HG02678 (cell line): ENCODE measurements around the gene GFPT2.

Source experiments
- ATAC-seq: cut with Tn5 transposase; IDR thresholded peaks from one replicate; pipeline ENCODE4 v1.9.1; 2021; ENCODE audit warnings: mild to moderate bottlenecking, moderate library complexity; ENCODE audit not compliant: unreplicated experiment

GFPT2 gene

DNA sequence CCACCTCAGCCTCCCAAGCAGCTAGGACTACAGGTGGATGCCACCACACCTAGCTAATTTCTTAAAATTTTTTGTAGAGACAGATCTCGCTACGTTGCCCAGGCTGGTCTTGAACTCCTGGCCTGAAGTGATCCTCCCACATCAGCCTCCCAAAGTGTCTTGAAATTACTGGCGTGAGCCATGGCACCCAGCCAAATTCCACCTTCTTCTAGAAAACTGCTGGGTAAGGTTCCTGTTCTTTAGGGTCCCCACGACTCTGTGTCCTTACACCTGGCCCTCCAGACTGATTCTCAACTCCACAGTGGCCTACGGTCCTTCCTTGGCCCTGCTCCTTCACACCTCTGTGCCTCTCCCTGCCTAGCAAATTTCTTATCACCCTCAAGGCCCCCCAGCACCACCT lies 63.2 kb downstream of the GFPT2 start:
- no peak for ATAC-seq

GRCh38 chr5:180289433-180289832 lies 63.7 kb downstream of the GFPT2 start:
- no peak for ATAC-seq

GRCh38 chr5:180287868-180288267 lies 65.3 kb downstream of the GFPT2 start:
- ATAC-seq, result no peak

DNA sequence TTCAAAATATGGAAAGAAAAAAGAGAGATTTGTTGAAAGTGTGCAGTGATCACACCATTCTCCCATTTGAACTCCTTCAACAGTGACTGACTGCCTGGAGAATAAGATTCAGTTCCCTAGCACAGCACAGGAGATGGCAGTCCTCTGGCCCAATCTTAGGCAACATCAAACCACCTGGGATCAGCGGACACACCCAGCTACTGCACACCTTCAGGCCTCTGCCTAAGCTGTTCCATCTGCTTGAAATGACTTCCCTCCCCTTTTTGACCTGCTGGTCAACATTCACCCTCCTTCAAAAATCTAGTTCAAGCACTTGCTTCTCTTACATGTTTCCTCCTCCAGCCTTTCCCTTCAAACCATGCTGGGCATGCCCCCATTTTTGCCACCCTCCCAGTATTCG lies 65.7 kb downstream of the GFPT2 start:
- no peak for ATAC-seq

GRCh38 chr5:180284149-180284548 lies 69.0 kb downstream of the GFPT2 start:
- ATAC-seq, result no peak

DNA sequence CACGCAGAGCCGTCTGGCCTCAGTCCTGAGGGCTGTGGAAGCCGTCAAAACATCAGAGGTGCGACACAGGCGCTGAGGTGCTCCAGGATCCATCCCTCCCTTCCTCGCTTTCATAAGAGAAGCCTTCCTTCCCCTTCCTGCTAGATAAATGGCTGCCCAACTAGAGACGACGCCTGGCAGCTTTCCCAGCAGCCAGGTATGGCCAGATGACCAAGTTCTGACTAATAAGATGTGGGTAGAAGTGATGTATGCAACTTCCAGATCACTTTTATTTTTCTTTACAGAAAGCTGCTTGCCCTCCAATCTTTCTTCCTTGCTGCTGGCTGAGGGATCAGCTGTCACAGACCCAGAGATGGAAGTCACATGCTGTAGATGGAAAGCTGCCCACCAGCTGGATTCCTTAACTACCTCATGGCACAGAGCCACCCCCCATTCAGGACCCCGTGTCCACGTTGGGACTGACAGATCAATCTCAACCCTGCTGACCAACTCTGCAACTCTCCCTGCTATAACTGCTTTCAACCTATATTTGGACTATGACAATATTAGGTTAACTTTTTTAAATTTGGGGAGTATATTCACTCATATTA lies 70.0 kb downstream of the GFPT2 start:
- ATAC-seq, result no peak

DNA sequence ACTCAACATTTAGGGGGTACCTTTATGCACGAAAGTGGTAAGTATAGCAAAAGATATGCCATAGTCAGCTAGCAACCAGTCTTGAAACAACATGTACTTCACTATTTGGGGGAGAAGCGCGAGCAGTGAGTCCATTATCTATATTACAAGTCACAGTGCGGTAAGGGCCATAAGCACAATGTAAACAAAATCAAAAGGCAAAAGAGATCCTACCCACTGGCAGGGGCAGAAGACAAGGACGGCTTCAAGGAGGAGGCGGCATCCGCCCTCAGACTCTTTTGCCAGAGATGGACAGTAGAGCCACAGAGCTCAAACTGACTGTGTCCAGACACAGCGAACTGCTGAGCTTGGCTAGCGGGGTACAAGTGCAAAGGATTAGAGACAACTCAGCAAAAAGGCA lies 70.9 kb downstream of the GFPT2 start:
- no peak for ATAC-seq

- ATAC-seq, result no peak
These were observed 71.4 kb downstream of the GFPT2 start for GRCh38 chr5:180281706-180282105.

- no peak for ATAC-seq
These were observed 78.4 kb downstream of the GFPT2 start for GRCh38 chr5:180274695-180275094.

GRCh38 chr5:180271221-180271620 lies 81.9 kb downstream of the GFPT2 start:
- ATAC-seq, result no peak

- ATAC-seq, result no peak
These were observed 93.9 kb downstream of the GFPT2 start for GRCh38 chr5:180259260-180259611.

GRCh38 chr5:180253036-180253824 lies 99.9 kb downstream of the GFPT2 start:
- no peak for ATAC-seq

DNA sequence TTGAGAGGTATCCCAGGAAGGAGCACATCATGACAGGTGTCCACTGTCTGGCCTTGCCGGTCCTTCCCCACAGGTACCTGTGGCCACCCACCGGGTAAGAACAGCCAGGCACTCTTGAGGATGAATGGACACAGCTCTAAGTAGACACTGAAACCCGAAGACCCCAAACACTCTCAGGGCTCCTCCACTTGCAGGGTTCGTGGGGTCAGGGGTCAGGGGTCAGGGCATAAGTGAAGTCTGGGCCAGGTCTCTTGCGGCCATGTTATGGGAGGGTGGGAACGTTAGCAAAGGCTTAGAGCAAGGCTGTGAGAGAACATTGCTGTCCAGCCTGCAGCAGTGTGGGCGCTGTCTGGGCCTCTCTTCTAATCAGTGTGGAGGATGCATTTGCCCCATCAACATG lies 101.2 kb downstream of the GFPT2 start:
- no peak for ATAC-seq

DNA sequence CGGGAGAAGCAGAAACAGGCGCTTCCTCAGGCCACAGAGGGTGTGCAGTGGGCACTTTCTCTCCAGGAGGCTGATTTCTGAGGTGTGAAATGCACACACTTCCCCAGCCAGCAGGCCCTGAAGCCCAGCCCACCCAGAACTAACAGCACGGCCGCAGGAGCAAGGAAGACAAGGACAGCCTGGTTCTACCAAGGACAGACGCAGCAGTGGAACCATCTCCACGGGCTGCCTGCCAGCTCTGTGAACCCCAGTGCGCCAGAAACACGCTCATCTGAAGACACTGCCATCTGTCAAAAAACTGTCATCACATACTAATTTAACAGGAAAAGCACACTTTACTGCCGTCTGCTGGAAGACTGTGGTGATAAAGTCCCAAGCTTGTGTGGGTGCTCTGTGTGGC lies 102.0 kb downstream of the GFPT2 start:
- no peak for ATAC-seq
